NCI-H748 (cell line): ENCODE data around the gene NEK5.

Experiments
- DNase-seq: peaks from one replicate; lab custom pipeline; 2025; ENCODE audit not compliant: unreplicated experiment; lab: John Stamatoyannopoulos, UW

NEK5 gene

DNA sequence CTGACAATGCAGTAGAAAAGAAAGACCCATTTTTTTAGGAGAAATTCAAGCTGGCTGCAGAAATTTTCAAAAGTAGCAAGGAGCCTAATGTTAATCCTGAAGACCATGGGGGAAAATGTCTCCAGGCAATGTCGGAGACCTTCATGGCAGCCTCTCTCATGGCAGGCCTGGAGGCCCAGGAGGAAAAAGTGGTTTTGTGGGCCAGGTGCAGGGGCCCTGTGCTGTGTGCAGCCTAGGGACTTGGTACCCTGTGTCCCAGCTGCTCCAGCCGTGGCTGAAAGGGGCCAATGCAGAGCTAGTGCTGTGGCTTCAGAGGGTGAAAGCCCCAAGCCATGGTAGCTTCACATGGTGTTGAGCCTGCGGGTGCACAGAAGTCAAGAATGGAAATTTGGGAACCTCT, 112.6 kb downstream of the NEK5 start:
- no peak for DNase-seq

DNA sequence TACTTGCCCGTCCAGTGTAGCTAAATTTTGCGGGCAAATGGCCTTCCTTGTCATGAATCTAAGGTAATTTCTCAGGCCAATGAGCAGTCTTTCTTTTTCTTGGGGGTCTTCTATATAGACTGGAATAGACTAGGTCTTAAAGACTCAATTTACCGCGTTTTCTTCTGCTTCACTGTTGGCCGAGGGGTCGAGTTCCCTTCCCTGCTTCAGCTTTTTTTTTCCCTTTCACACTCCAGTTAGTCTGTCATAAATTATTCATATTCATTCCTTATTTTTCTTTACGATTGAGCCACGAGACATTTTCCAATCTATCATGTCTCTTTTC, 116.4 kb downstream of the NEK5 start:
- no peak for DNase-seq

DNA sequence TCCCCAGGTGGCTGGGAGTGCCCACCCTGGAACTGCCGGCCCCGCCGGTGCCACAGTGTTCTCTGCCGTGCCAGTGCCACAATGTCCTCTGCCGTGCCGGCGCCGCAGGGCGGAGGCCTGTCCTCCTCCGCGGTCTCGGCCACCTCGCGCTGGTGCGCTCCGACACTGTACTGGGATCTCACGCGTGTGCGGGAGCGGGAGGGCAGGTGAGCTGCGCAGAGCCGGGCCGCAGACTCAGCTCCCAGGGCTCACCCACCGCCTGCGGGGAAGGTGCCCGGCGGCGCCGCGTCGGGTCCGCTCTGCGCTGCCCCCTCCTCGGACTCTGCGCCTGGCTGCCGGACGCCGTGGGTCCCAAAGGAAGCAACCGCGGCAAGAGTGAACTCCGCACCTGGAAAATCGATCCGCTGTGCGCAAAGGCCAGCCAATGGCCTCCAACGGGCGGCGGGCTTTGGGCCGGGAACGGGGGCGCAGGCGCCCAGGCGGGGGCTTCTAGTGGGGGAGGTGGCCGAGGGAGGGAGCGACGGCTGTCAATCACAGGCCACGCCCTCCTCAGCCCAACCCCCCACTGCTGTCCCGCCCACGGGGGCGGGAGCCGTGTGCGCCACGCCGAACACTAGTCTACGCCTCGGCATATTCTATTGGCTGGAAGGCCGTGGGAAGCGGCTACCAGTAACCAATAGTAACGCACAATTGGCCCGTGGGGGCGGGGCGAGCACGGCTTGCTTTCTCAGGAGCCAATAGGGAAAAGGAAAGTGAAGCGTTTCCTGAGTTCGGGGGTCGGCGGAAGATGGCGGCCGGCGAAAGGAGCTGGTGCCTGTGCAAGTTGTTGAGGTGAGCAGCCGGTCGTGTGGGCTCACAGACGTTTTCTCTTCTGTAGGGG, 117.0 kb downstream of the NEK5 start, which contains the start of gene ALG11:
ALG11 (plus strand) TSS at position 767 of the 880 bp plus-strand sequence; CDS start at position 788, 21 bp downstream.
- DNase-seq: peak; percentile 98

- peak; percentile 69 for DNase-seq
These were observed 117.8 kb downstream of the NEK5 start, which contains the start of gene ATP7B for GRCh38 chr13:52010890-52011631. TSS of gene ATP7B (minus strand) at chr13:52011450. CDS start at chr13:52011337, 113 bp downstream.

DNA sequence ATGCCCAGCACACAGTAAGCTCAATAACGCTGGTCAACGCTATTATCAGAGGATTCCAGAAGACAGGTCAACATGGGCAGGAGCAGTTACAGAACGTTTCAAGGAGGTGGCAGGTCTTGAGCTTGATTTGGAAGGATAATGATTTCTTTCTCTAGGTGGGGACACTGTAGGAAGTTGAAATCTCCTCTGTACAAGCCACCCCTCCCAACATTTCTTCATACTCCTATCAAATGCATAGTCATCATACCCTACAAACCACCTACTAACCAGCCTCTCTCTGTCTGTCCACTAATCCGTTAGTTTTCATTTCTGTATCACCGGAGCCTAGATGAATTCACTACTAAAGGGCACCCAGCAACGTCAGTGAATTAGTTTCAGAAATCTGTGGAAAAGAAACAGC, 118.9 kb downstream of the NEK5 start:
- DNase-seq: no peak

DNA sequence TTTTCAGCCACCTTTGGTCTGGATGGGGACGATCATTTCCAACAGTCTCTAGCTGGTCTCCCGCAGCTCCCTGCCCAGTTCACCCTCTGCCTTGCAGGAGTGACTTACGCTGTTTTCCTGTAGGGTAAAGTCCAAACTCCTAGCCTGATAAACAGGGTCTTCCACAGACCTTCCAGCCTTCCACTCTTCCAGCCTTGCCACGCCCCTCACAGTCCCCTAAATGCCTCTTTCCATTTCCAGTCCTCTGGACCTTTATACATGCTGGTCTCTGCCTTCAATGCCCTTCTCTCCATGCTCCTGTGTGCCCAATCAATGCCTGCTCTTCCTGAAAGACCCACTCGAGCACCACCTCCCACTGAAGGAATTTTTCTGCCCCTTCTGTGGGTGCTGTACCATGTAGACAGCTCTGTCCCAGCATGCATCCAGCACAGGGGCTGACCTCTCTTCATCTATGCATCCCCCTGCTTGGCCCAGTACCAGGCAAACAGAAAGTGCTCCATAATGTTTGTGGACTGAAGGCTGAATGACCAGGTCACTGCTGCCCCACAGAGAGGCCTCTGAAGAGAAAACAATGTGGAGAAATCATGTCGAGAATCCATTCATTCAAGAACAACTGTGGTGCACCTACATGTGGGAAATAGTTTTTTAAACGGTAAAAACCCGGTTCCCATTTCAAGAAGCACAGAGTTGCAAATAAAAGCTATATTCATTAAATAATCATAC, 122.2 kb downstream of the NEK5 start:
- DNase-seq: no peak

- no peak for DNase-seq
These were observed 122.9 kb downstream of the NEK5 start for GRCh38 chr13:52005841-52006522.

DNA sequence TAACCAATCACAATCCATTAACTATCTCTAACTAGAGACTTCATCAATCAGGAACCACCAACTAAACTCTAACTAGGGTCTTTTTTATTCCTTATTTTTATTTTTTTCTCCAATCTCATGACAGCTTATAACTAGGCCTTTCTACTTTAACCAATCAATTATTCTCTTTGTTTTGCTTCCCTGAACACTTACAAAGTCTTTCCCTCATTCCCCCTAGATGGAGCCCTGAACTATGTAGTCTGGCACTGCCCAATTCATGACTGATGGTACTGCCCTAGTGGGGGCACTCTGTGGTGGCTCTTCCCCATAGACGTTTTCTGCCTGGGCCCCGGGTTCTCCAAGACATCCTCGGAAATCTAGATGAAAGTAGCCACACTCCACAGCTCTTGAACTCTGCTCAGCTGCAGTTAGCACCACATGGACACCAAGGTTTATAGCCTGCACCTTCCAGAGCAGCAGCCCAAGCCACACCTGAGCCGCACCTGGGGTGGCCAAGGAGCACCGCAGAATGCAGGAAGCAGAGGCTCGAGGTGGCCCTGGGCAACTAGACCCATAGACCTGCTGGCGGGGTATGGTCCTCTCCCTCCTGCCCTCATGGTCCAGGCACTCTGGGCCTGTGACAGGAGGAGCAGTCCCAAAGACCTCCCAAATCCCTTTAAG, 124.2 kb downstream of the NEK5 start:
- no peak for DNase-seq

DNA sequence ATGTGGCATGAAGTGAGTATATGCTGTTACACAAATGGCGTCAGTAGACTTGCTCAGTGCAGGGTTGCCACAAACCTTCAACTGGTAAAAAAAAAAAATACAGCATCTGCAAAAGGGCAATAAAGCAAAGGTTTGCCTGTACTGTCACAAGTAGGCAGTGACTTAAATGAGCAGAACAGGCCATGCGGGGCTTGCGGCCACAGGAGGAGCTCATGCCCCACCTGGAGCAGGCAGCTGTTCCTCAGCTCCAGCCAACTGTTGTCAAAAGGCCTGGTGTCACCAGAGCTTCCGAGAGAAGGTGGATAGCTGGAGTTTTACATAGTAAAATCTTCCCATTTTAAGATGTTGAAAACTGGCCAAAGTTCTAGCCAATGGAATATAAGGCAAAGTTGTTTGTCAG, 125.3 kb downstream of the NEK5 start:
- no peak for DNase-seq

DNA sequence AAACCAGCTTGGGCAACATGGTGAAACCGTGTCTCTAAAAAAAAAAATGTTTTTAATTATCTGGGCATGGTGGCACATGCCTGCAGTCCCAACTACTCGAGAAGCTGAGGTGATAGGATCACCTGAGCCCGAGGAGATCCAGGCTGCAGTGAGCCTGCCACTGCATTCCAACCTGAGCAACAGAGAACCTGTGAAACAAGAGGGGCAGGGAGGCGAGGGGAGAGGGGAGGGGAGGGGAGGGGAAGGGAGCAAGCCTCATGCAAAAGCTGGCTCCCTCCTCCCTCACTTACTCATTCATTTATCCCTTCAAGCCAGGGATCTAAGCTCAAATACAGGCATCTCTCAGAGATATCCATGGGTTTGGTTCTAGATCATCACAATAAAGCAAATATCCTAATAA, 126.5 kb downstream of the NEK5 start:
- no peak for DNase-seq

DNA sequence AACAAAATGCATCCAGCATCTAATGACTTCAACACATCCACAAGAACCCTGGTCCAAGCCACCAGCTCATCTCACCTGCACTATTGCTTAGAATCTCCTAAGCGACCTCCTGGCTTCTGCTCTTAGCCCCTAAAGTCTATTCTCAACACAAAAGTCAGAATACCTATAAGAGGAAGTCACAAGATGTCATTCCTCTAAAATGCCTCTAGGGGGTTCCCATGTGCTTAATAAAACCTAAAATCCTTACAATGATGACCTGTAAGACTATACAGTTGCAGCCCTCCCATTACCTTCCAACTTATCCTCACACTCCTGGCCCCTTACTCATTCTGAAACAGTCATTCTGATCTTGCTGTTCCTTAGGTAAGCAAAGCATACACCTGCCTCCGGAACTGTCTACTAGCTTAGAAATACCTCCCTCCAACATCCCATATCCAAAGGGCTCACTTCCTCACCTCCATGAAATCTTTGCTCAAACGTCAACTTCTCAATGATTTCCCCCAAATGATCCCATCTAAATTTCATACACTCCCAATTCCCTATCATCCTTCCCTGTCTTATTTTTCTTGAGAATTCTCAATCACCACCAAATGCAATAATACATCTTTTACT, 127.6 kb downstream of the NEK5 start:
- peak; percentile 69 for DNase-seq

- no peak for DNase-seq
These were observed 129.0 kb downstream of the NEK5 start for GRCh38 chr13:51999921-52000320.

DNA sequence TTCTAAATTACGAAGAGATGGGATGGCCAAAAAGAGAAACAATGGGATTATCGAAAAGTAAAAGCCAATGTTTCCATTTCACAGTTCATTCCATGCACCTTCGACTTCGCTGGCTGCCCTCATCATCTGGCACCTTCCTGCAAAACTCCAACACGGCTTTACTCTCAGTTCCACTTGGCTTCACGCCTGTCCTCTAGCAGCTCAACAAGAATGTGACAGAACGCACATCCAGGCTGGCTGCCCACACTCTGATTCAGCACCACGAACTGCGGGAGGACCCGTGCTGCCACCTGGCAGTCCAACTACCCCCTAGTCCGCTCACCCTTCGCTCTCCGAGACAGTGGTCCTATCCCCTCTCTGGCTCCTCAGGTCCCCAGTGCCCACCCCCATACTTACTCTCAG, 129.4 kb downstream of the NEK5 start:
- DNase-seq: no peak

DNA sequence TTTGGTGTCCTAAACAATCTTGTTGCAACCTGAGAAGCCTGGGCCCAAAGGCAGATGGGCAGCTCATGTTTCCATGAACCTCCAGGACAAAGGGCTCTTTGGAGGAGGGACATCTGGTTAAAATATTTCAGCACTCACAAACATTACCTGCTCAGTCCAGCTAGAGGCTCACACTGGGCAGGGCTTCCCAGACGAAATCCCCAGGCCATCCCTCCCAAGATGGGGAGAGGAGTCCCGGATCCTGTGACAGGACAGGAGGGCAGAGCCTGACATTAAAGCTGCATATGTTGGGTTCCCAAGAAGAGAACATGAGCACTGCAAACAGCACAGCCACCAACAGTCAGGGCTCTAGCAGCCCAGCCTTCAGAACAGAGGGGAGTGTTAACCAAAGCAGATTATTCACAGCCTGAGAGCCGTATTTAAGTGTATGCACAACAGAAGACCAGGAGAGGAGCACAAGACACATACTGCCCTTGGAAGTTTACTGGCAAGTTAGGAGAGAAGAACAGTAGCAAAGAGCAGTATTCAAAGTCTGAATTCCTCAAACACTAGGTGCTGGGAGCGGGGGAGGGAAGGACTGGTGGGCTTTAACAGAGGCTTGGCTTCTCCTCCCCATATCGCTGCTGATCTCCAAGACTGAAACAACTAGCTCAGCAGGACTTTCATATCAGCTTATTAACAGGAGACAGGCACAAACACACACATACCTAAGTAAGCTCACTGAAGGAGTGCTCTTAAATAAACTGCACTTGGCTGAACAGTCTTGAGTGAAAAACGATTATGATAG, 130.0 kb downstream of the NEK5 start:
- DNase-seq: peak; percentile 43

GRCh38 chr13:51997641-51998330, 131.1 kb downstream of the NEK5 start:
- DNase-seq: peak; percentile 19

DNA sequence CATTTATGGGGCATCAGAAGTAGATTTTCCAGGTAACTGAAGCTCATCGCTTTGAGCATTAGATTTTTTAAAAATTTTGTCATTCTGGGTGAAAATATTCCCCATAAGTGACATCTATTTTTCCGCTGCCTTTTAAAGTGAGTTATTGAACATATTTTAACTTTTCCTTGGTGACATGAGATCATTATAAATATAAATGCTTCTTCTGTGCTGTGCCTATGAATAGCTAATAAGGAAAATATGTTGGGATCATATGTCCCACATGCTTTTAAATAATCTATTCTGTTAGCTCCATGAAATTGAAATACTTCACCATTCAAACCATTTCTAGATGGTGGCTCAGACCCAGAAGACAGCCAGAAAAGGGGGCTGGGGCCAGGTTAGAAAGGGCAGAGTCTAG, 131.7 kb downstream of the NEK5 start:
- DNase-seq: no peak

- DNase-seq: no peak
These were observed 132.2 kb downstream of the NEK5 start for GRCh38 chr13:51996641-51997040.

DNA sequence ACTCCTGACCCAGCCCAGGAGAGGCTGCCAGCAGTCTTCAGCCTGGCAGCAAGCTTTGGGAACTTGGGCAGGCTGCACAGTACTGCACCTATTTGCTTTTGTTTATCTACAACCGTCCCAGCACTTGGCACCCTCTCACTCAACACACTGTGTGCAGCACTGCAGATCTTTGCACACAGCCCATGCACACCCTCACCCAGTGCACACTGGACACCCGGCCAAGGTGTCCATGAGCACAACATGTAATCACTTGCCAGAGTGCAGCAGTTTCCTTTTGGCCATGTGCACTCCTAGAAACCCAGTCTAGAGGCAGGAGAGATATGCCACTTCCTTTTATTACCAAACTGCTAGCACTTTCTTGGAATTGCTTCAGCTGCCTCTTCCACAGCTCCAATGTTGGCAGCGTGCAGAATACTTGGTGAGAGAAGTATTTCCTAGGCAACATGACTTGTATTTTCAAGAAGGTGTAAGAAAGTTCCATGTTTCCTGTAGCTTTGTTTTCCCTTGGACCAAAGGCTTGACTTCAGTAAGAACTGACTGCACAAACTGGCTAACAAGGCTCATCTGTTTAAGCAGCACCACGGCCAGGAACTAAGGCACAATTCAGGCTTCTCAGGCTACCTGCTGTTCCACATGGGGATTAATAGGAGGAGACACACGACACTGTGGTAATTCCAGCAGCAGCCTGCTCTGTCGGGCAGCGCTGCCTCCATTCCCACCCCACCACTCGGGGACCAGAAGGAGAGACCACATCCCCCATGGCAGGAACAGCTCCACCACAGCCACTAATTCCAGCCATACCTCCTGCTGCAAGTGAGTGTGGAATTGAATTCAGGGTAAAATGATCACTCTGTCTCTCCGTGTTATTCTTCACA, 133.0 kb downstream of the NEK5 start:
- DNase-seq: no peak
